ENCODE data around the gene CLIP2.
"Not testable (repeated sequence)": the region's sequence is repeated elsewhere in the genome, so short reads cannot be mapped to it uniquely, and the experiment has no call there.

Gene CLIP2

DNA sequence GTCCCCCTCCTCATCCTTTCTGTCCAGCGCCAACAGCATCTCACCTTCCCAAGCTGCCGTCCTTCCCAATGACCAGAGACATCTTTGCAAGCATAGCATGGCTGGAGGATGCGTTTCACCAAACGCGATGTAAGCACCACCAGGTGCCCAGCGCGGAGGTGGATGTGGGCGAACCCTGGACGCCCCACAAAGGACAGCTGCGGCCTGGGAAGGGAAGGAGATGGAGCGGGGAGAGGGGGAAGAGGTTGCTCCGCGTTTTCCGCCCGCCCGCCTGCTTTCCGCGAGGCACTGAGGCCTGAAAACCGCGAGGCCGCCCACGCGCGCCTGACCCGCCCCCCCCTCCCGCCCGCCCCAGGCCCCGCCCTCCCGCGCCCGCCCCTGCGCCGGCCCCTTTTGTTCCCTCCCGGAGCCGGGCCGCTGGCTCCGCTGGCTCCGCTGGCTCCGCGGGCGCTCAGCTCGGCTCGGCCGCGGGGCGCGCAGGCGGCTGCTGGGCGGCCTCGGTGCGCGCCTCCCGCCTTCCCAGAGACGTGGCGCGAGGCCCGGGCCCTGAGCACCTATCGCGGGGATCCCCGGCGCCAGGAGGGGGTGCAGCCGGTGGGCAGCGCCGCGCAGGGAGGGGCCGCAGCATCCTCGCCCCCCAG, at the start of gene CLIP2:
CLIP2 (plus strand) TSS at position 390 of the 641 bp plus-strand sequence. CDS start 28,140 bp downstream, outside the sequence.
- TF ChIP-seq, protein P1, sequence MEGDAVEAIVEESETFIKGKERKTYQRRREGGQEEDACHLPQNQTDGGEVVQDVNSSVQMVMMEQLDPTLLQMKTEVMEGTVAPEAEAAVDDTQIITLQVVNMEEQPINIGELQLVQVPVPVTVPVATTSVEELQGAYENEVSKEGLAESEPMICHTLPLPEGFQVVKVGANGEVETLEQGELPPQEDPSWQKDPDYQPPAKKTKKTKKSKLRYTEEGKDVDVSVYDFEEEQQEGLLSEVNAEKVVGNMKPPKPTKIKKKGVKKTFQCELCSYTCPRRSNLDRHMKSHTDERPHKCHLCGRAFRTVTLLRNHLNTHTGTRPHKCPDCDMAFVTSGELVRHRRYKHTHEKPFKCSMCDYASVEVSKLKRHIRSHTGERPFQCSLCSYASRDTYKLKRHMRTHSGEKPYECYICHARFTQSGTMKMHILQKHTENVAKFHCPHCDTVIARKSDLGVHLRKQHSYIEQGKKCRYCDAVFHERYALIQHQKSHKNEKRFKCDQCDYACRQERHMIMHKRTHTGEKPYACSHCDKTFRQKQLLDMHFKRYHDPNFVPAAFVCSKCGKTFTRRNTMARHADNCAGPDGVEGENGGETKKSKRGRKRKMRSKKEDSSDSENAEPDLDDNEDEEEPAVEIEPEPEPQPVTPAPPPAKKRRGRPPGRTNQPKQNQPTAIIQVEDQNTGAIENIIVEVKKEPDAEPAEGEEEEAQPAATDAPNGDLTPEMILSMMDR (IDR thresholded peaks at IDR 0.05; ENCODE audit: extremely low read depth, missing control alignments): no peak
- peak; percentile 95 for DNase-seq (ENCODE audit: low spot score)

DNA sequence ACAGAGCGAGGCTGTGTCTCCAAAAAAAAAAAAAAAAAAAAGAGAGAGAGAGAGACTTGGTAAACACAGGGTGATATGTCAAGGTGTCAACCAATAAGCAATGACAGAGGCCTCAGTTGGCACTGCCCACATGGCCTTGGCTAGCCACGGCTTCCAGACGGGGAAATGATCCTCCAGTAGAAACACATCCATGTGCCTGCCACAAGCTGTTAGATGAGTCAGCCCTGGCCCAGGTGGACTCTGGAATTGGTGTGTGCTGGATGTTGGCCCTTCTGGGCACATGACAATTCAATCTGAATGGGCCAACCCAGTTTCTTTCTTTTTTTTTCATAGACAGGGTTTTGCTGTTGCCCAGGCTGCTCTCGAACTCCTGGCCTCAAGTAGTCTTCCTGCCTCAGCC, 48.7 kb upstream of the CLIP2 start:
- TF ChIP-seq, protein P1 (IDR thresholded peaks at IDR 0.05; ENCODE audit: extremely low read depth, missing control alignments): no peak

DNA sequence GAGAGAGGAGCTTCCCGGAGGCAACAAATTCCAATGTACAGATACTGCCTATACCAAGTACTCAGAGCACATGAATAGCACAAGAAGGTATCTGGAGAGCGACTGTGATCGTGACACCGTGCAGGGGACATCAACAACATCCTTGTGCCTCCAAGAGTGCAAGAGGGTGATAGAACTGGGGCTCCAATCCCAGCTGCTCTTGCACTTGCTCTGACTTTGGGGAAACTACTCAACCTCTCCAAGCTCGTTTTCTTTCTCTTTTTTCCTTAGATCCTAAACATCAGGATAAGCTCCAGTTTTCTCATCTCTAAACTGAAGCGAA, 47.1 kb upstream of the CLIP2 start:
- TF ChIP-seq, protein P1 (IDR thresholded peaks at IDR 0.05; ENCODE audit: extremely low read depth, missing control alignments): no peak
- no peak for DNase-seq (ENCODE audit: low spot score)

More for the DNA sequence above, 48.7 kb upstream of the CLIP2 start:
- DNase-seq (ENCODE audit: low spot score): no peak

DNA sequence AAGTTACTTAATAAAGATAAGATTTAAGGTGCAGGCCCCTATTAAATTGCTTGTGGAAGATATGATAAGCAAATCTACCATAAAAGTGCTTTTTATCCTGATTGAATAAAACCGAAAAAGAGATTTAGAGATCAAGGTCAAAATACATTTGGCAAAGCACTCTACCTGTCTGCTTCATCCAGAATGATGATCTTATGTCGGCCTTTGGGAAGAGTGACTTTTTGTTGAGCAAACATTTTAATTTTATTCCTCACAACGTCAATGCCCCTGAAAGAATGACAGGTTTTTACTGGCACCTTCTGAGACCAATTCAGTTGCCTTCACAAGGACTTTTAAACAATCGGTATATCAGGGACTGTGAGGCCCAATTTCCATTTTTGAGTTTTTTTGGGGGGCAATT, 42.7 kb upstream of the CLIP2 start:
- TF ChIP-seq, protein P1 (IDR thresholded peaks at IDR 0.05; ENCODE audit: extremely low read depth, missing control alignments): no peak
- DNase-seq (ENCODE audit: low spot score): no peak

DNA sequence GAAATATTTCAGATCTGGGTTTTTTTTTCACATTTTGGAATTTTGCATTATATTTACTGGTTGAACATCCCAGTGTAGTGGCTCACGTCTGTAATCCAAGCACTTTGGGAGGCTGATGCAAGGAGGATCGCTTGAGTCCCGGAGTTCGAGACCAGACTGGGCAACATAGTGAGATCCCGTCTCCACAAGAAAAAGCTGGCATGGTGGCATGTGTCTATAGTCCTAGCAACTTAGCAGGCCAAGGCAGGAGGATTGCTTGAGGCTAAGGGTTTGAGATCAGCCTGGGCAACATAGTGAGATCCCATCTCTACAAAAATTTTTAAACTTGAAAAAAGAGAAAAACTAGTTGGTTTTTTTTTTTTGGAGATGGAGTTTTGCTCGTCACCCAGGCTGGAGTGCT, 41.1 kb upstream of the CLIP2 start:
- TF ChIP-seq, protein P1 (IDR thresholded peaks at IDR 0.05; ENCODE audit: extremely low read depth, missing control alignments): no peak
- DNase-seq (ENCODE audit: low spot score): no peak

DNA sequence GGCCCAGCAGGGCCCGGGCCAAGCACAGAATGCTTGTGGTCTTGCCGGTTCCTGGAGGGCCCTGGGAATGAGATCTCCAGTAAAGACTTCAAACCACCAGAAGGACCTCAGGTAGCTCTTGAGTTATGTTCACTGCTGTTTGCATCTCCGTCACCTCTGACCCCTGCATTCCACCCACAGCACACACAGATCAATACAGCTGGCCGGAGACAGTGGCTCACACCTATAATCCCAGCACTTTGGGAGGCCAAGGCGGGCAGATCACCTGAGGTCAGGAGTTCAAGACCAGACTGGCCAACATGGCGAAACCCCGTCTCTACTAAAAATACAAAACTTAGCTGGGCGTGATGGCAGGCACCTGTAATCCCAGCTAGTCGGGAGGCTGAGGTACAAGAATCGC, 40.1 kb upstream of the CLIP2 start:
- not testable (repeated sequence) for DNase-seq (ENCODE audit: low spot score)

DNA sequence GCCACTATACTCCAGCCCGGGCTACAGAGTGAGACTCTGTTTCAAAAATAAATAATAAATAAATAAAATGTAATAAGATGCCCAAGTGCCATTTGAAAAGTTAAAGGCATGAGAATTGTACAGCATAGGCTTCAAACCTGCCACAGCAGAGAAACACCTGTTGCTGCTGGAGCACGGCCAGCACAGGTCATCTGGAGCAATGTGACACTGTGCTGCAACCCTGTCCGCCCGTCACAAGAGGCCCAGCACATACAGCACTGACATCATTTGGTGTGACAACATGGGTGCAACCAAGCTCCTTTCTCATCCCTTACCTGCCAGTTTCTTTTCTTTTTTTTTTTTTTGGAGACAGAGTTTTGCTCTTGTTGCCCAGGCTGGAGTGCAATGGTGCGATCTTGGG, 36.3 kb upstream of the CLIP2 start:
- no peak for DNase-seq (ENCODE audit: low spot score)

DNA sequence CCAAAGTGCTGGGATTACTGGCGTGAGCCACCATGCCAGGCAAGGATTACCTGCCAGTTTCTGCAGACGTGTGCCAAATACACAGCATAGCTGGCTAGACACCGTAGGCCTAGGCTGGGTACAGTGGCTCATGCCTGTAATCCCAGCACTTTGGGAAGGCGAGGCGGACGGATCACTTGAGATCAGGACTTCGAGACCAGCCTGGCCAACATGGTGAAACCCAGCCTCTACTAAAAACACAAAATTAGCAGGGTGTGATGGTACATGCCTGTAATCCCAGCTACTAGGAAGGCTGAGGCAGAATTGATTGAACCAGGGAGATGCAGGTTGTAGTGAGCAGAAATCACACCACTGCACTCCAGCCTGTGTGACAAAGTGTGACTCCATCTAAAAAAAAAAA, 35.9 kb upstream of the CLIP2 start:
- TF ChIP-seq, protein P1 (IDR thresholded peaks at IDR 0.05; ENCODE audit: extremely low read depth, missing control alignments): no peak
- no peak for DNase-seq (ENCODE audit: low spot score)

More for the DNA sequence above, 36.3 kb upstream of the CLIP2 start:
- TF ChIP-seq, protein P1 (IDR thresholded peaks at IDR 0.05; ENCODE audit: extremely low read depth, missing control alignments): no peak

Measured in GM20000 (cell line).